C4-2B (cell line): Measurements from ENCODE around the gene AGBL1.

Experiments
- ZFX ChIP-seq: fragments of 450-650 bp; IDR thresholded peaks from 2 replicates; pipeline ENCODE4 v1.6.1; 2017
- TF ChIP-seq, protein P1 (sequence below): fragments of 450-650 bp; conservative IDR thresholded peaks from 2 replicates; pipeline ENCODE4 v1.5.1; 2017; ENCODE audit warnings: mild to moderate bottlenecking

GRCh38 chr15:86759800-86760523 is 680.3 kb downstream of the AGBL1 start:
- TF ChIP-seq, protein P1, sequence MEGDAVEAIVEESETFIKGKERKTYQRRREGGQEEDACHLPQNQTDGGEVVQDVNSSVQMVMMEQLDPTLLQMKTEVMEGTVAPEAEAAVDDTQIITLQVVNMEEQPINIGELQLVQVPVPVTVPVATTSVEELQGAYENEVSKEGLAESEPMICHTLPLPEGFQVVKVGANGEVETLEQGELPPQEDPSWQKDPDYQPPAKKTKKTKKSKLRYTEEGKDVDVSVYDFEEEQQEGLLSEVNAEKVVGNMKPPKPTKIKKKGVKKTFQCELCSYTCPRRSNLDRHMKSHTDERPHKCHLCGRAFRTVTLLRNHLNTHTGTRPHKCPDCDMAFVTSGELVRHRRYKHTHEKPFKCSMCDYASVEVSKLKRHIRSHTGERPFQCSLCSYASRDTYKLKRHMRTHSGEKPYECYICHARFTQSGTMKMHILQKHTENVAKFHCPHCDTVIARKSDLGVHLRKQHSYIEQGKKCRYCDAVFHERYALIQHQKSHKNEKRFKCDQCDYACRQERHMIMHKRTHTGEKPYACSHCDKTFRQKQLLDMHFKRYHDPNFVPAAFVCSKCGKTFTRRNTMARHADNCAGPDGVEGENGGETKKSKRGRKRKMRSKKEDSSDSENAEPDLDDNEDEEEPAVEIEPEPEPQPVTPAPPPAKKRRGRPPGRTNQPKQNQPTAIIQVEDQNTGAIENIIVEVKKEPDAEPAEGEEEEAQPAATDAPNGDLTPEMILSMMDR: no peak
- no peak for TF ChIP-seq ZFX
